Cortex of kidney (tissue), 1 donor: Measurements from ENCODE around the gene WDR33.
"Not testable (repeated sequence)": the region's sequence is repeated elsewhere in the genome, so short reads cannot be mapped to it uniquely, and the experiment has no call there.

Experiments
- DNase-seq: peaks from one replicate; lab custom pipeline; 2025; lab: John Stamatoyannopoulos, UW

Gene WDR33

DNA sequence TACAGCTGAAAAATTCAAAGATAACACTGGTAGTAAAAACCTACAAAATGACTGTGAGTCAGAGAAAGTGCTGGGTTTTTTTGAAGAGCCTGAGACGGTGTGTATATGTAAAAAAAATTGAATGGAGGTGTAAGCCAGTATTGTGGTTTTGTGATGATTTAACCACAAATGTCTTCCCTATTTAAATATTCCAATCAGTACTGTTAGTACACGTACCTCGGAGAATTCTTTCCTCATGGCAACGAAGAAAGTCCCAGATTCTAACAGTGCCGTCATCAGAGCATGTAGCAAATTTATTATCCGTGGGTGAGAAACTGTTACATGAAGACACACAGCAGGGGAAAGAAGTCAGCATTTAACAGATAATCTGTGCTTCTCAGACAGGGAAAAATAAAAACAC lies 48.1 kb downstream of the WDR33 start:
- DNase-seq: no peak

DNA sequence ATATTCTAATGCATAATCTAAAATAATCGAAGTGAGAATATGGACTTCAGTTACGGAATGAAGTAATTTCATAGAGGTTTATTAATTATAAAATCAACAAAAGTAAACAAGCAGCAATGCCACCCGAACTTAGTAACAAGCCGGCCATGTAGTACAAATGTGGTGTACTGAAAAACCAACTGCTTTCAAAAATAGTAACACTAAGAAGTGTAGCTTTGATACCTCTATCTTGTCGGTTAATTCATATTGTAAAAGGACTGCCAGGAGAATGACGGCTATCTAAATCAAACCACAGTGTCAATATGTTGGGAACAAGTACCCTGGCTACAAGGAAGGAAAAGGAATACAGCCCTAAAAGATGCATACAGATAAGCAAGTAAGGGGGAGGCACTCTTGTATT lies 48.5 kb downstream of the WDR33 start:
- DNase-seq: no peak

DNA sequence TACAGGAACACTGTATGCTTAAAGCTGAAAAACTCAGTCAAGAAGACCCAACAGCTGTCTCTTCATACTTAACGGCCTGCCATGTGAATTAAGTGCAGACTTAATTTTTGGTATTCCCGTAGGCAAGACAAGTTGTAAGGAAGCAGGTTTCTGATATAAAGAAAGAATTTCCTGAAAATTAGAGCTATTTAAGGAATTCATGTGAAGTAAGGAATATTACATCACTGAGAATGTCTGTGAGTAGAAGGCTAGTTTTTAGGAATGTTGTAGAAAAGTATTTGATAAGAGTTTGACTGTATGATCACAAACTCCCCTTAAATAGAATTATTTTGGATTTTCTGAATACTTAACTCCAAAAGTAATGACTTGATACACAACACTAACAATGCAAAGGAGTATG lies 51.0 kb downstream of the WDR33 start:
- DNase-seq: no peak

DNA sequence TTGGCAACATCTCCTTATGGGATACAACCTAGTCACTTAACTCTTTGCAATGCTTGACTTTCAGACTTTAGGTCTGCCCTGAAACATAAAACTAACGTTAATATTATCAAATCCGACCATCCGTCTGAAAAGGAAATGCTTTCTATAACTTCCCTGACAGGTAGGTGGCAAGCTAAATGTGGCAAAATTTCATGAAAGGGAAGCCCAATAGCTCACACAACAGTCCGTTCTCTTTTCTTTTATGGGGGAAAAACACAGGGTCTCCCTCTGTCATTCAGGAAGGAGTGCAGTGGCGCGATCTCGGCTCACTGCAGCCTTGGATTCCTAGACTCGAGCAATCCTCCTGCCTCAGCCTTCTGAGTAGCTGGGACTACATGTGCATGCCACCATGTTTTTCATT lies 56.8 kb downstream of the WDR33 start:
- no peak for DNase-seq

DNA sequence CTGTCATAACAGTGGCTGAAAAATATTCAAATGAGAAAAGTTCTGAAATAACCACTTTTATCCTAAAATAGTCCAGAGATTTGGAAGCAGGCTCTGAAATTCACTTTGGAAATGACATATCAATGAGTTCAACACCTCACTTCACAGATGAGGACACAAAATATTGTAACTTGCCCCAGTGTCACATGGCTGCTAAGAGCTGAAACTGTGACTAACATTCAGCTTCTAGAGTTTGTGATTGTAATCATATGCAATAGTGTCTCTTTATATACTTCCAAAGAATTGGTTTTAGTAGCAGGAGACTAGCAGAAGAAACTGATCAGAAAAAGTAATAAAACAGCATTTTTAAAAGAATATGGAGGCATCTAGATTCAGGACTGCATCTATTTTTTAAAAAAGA lies 57.6 kb downstream of the WDR33 start:
- no peak for DNase-seq

DNA sequence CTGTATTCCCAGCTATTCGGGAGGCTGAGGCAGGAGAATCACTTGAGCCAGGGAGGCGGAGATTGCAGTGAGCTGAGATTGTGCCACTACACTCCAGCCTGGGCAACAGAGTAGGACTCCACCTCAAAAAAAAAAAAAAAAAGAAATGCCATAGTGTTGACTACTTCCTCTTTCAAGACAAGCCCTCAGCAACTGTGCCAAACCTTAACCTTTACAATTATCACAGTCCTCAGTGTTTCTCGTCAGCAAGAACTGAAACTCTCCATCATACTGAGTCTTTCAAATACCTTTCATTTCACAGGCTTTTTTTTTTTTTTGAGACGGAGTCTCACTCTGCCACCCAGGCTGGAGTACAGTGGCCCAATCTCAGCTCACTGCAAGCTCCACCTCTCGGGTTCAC lies 61.4 kb downstream of the WDR33 start:
- not testable (repeated sequence) for DNase-seq

DNA sequence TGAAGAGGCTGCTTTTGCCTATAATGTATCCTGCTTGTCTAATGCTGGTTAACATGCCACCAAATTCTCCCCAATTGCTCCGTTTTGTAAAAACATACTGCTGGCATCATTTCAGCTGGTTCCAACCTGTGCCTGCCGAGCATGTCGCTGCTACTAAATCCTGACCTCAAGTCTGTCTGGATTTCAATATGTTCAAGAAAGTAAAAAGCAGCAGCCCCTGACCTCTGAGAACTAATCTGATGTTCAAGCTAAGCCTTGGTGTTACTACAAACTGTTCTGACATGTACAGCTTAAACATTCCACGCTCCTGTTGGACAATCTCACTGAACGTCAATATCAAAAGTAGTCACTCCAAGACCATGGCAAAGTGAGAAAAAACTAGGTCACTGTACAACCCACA lies 63.4 kb downstream of the WDR33 start:
- DNase-seq: no peak

DNA sequence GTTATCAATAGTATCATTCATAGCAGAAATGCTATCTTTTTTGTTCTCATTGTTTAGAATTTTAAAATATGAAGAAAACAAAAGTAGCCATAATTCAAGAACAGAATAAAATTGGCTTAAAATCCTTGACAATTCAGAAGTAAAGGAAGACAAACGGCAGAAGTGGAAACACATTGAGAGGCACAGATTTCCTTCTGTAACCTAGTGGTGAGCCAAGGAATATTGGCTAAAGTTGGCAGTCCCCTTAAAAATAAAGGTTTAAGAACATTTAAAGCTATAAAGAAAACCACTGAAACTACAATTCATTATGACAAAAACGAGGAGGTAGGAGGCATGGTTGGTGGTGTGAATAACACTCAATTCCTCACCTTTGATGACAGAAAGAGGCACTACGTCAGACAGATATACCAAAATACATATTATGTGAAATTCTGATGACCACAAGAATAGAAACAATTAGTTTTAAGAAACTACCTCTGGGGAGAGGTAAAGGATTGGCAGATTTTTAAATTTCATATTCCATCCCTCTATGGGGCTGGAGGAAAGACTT lies 67.4 kb downstream of the WDR33 start:
- DNase-seq: no peak

DNA sequence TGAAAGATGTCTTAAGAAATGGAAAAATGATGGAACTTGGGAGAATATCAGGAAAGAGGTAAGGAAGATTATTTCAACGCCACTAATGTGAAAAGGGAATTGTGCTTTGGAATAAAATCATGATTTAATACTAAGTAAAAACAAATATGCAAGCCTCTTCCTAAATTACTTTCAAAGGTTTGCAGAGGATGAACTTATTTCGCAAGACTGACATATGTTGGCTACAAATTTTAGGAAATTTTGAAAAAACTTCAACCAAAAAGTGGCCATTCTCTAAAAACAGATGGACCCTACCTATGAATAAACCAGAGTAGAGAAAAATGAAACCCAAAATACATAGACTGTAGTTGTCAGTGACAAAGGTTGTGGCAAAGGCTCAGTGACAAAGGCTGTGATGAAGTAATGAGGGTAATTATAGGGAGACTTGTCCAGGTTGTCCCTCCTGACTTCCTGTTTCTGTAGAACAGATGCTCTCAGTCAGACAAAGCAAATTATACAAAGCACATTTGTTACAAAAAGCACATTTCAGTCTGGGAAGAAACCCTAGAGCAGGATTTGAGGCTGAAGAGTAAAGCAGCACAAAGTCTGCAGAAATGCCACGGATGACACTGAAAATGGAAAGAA lies 70.2 kb downstream of the WDR33 start:
- DNase-seq: no peak

DNA sequence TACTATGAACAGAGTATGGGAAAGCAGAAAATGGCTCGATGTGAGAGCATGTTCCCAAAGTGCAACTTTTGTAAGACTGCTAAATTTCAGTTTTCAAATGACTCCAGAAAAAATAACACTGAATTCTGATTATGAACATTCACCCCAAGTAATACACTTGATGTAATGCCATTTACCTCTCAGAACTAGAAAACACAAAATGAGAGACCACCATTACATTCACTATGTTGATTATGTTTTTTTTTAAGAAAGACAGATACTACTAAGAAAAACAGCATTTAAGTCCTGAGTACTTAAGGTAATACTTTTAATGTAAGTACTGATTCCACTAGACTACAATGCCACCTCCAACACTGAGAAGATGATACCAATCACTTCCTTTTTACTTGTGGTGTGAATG lies 71.2 kb downstream of the WDR33 start:
- DNase-seq: no peak

DNA sequence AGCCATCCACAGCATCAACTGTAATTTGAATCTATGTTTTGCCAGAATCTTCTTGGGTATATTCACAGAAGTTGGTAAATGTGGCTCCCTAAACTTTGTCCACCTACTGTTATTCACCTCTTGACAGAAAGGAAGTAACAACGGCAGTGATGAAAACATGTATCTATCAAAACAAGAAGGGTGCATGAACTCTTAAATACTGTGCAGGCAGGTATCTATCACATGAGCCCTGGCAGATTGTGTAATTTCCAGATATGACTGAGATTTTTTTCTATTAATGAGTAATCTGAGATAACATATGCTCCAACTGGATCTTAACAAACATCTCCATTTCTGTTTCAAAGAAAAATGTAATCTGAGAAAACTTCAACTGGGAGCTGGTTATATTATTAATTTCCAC lies 73.1 kb downstream of the WDR33 start:
- DNase-seq: no peak

DNA sequence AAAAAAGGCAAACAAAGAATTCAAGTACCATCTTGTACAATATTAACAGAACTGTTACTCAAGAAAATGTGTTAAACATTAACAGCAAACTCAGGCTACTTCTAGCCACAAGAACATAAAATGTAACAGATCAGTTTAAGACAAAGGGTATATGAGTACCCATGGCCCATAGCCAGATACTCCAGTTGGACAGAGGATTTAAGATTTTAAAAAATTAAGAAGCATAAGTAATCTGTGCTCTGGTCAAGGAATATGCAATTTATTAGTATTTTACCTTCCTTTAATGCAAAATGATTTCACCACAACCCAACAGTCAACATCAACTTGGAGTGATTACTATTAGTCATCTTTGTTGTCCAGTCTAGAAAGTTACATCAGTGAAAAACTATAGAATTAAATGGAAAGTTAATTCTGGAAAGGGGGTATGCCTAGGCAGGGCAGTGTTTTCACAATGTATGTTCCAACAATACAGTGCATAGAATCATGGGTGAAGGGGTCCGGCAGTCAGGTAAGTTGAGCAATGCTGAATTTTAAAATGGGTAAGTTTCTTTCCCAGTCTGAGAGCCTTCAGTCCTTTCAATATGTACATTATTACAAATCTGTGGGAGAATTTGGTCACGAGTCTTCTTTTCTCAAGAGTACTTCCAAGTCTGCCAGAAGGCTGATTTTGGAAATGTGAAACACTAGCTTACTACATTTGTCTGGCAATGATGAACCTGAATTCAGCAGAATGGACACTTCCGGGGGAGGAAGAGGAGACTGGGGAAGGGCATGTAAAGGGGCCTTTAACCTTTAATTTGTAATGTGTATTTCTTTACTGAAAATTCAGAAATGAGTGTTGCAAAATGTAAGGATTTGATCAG lies 75.2 kb downstream of the WDR33 start:
- DNase-seq: no peak

DNA sequence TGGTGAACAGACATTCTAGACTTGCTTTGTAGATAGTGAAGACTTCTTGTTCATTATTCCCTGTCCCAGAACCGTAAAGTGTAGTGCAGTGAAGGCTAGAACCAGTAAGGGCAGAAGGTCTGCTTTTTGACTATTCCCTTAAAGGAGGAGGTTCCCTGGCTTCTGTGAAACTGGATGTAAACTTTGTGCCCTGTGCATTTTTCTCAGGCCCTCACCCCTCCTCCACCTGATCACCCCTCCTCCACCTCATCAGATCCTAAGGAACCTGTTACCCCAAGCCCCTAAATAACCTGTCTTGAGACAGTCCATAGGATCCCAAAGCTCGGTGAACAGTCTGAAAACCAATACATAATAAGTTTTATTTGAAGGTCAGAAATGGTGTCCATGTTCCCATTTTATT lies 75.9 kb downstream of the WDR33 start:
- no peak for DNase-seq

DNA sequence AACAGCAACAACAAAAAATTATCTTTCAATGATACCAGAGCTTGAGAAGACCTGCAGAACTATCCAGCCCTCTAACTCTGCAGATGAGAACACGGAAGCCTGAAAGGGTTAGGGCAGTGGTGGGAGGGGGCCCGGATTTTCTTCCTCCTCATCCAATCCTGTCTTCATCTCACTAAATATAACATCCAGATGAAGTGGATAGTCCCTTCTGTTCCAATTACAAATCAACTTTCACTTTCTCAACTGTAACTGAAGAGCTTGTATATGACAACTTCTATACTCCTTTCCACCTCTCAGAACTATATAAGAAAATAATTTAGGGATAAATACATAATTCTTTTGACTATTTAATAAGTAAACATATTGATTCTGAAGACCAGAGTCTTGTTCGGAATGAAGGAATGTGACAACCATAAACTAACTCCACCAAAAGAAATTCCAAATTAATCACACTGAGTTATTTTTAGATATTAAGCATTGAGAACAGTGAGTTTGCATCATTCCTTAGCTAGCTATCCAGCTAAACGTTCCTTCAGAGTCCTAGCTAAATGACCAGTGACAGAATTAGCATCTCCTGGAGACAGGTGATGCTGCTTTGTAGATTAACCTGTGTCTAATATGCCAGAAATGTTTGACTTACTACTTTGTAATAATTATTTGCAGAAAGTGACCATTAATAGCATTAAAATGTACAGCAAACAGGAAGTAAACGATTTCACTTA lies 77.0 kb downstream of the WDR33 start:
- DNase-seq: no peak

DNA sequence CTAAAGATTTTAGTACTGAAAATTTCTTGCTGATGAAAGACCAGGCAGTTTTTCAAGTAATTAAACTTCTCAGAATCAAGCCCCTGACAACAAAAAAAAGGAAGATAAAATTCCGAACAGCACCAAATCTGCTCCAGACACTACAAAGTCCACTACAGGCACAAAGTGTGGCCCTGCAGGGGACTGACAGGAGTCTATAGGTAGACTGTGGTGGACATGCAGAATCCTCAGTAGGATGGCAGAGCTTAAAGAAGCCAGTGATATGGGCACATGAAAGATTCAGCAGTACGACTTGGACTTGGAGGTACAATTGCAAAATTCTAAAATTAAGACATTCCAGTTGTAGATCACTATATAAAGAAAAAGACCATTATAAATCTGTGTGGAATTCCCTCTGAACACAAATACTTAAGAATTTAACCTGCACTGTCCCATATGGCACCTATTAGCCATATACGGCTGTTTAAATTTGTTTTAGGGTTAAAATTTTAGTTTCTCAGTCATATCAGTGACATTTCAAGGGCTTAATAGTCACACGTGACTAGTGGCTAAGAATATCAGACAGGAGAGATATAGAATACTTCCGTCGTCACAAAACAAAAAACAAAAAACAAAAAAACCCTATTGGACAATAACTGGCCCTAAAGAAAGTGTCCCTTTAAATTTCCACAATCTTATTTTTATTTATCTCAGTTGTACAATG lies 77.7 kb downstream of the WDR33 start:
- no peak for DNase-seq

DNA sequence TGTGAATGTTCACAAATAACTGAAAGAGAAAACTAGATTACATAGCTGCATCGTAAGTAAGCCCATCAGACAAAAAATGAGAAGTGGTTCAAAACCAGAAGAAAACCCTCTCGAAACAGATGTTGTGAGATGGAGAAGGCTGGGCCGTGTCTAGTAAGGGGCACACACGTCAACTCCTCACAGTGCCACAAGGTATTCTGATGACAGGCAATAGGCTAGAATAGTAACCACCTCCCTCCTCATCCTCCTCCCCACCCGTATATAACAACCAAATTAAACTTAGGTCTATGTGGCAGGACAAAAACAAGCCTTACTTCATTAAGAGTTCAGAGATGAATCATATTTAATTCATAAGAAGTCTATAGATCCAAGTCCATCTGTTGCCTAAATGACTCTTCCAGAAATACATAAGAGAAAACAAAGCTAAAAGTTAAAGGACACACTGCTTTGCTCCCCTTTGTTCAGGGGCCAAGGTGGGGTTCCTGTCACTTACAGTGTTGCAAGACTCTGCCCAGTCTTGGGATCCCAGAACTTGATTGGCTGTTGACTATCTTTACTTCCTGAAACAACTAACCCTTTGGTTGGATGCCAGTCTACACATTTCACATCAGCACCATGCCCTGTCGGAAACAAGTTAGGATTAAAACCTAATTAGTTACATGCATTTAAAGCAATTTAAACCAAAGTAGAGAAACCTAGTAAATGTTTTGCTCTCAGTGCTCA lies 84.7 kb downstream of the WDR33 start:
- DNase-seq: no peak

DNA sequence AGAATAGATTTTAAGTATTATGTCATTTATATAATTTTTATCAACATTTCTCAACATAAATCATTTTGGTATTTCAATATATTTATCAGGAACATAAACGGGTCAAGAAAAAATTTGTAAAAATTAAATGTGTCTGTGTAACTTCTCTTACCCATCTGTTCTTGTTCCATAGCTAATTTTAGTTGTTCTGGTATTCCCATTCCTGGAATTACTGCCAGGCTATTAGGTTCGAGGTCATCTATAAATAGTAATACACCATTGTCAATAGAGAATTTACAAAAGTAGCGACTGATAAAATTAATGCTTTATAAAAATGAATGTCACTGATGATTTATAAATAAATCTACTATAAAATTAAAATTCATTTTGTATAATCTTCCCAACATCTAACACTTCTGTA lies 88.2 kb downstream of the WDR33 start:
- no peak for DNase-seq

DNA sequence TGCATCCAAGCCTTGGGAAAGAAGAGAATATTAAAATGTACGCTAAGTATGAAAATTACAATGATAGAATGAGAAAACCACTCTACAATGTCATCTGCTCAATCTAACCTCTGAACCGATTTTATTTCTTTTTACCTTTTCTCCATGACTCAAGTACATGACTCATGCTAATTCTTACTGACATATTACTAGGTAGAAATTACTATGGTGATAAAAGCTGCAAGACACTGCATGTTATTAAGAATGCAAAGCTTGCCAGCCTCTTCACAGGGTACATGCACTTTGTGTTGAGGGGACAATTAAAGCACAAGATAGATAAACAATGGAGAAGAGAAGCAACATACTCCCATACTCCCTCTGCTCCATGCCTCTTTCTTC lies 89.0 kb downstream of the WDR33 start:
- no peak for DNase-seq

DNA sequence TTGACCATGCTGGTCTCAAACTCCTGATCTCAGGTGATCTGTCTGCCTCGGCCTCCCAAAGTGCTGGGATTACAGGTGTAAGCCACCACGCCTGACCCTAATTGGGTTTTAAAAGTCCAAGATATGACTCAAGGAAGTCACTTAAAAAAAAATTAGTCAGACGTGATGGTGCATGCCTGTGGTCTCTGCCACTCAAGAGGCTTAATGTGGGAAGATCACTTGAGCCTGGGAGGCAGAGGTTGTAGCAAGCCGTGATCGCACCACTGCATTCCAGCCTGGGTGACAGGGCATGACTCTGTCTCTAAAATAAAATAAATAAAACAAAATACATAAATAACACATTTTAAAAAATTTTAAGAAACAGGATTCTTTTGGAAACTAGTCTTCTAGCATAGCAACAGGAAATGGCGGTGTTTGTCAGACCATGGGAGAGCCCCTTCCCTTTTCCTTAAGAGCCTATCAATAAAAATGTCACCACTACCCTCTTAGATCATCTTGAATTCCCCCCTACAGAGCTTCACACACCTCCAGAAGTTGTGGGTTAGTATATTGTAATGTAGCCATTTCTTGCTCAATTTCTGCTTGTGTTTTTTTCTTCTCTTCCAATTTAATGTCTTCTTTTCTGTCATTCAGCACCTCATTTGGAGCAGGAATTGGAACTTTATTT lies 89.5 kb downstream of the WDR33 start:
- no peak for DNase-seq

DNA sequence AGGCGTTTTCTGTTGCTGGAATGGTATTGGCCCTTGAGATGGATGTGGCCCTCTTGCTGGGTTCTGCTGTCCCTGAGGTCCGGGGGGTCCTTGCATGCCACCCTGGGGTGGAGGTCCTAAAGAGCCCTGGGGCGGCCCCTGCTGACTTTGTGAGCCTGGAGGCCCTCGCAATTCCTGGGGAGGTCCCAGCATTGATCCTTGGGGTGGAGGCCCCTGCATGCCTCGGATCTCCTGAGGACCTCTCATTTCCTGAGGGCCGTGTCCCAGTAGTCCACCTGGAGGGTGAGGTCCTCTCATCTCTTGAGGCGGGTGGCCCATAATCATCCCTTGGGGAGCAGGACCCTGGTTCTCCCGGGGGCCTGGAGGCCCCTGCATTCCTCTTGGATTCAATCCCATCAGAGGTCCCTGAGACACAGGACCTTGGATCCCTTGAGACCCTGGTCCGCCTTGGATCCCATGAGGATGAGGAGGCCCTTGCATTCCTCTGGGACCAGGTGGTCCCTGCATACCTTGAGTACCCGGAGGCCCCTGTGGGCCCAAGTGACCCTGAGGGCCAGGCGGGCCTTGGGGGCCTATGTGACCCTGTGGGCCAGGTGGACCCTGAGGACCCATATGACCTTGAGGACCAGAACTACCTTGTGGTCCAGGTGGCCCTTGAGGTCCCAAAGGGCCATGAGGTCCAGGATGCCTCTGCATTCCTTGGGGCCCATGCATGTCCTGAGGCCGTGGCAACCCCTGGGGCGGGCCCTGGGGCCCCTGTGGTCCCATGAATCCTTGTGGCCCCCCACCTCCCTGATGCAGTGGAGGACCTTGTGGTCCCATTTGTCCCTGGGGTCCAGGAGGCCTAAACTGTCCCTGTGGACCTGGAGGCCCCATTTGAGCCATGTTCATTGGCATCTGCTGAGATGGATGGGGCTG lies 91.4 kb downstream of the WDR33 start:
- no peak for DNase-seq
